ENCODE results near the gene STOML3. TPM values are rescaled to one million over a fixed set of nuclear protein-coding genes. Genes with fewer than 3 reads are reported as not detected.

The STOML3 gene
- total RNA-seq, 1 experiment from 2014 or later, result not detected

- DNase-seq (ENCODE audit: low read depth), result no peak
These were observed 9.5 kb downstream of the STOML3 start for GRCh38 chr13:38981096-38981495.

GRCh38 chr13:38980750-38981078 lies 9.9 kb downstream of the STOML3 start:
- no peak for DNase-seq (ENCODE audit: low read depth)

GRCh38 chr13:38979891-38980749 lies 10.5 kb downstream of the STOML3 start:
- no peak for DNase-seq (ENCODE audit: low read depth)

- DNase-seq (ENCODE audit: low read depth), result no peak
These were observed 20.1 kb downstream of the STOML3 start for GRCh38 chr13:38970380-38971051.

- no peak for DNase-seq (ENCODE audit: low read depth)
These were observed 21.4 kb downstream of the STOML3 start for GRCh38 chr13:38969187-38969586.

GRCh38 chr13:38967446-38967845 lies 23.2 kb downstream of the STOML3 start:
- no peak for DNase-seq (ENCODE audit: low read depth)

- no peak for DNase-seq (ENCODE audit: low read depth)
These were observed 25.4 kb downstream of the STOML3 start for GRCh38 chr13:38965281-38965680.

GRCh38 chr13:38960175-38960574 lies 30.5 kb downstream of the STOML3 start:
- DNase-seq (ENCODE audit: low read depth), result no peak

- DNase-seq (ENCODE audit: low read depth), result no peak
These were observed 32.6 kb downstream of the STOML3 start for GRCh38 chr13:38957794-38958592.

GRCh38 chr13:38954844-38955243 lies 35.8 kb downstream of the STOML3 start:
- DNase-seq (ENCODE audit: low read depth), result no peak

- DNase-seq (ENCODE audit: low read depth), result peak; percentile 0
These were observed 36.3 kb downstream of the STOML3 start for GRCh38 chr13:38954291-38954690.

GRCh38 chr13:38952827-38953226 lies 37.8 kb downstream of the STOML3 start:
- DNase-seq (ENCODE audit: low read depth), result no peak

GRCh38 chr13:38951525-38952313 lies 38.9 kb downstream of the STOML3 start:
- no peak for DNase-seq (ENCODE audit: low read depth)

GRCh38 chr13:38950987-38951386 lies 39.6 kb downstream of the STOML3 start:
- no peak for DNase-seq (ENCODE audit: low read depth)

GRCh38 chr13:38947054-38947453 lies 43.6 kb downstream of the STOML3 start:
- no peak for DNase-seq (ENCODE audit: low read depth)

- DNase-seq (ENCODE audit: low read depth), result no peak
These were observed 46.4 kb downstream of the STOML3 start for GRCh38 chr13:38944219-38944618.

GRCh38 chr13:38943231-38943630 lies 47.4 kb downstream of the STOML3 start:
- DNase-seq (ENCODE audit: low read depth), result no peak

GRCh38 chr13:38941353-38941945 lies 49.2 kb downstream of the STOML3 start:
- DNase-seq (ENCODE audit: low read depth), result no peak

GRCh38 chr13:38933786-38934185 lies 56.8 kb downstream of the STOML3 start:
- no peak for DNase-seq (ENCODE audit: low read depth)

GRCh38 chr13:38922170-38922569 lies 68.5 kb downstream of the STOML3 start:
- no peak for DNase-seq (ENCODE audit: low read depth)

GRCh38 chr13:38921081-38921480 lies 69.5 kb downstream of the STOML3 start:
- no peak for DNase-seq (ENCODE audit: low read depth)

Measured in RPMI7951 (cell line).